ENCODE results near the gene TSKU.
"Not testable (repeated sequence)": the region's sequence is repeated elsewhere in the genome, so short reads cannot be mapped to it uniquely, and the experiment has no call there.

Gene TSKU

DNA sequence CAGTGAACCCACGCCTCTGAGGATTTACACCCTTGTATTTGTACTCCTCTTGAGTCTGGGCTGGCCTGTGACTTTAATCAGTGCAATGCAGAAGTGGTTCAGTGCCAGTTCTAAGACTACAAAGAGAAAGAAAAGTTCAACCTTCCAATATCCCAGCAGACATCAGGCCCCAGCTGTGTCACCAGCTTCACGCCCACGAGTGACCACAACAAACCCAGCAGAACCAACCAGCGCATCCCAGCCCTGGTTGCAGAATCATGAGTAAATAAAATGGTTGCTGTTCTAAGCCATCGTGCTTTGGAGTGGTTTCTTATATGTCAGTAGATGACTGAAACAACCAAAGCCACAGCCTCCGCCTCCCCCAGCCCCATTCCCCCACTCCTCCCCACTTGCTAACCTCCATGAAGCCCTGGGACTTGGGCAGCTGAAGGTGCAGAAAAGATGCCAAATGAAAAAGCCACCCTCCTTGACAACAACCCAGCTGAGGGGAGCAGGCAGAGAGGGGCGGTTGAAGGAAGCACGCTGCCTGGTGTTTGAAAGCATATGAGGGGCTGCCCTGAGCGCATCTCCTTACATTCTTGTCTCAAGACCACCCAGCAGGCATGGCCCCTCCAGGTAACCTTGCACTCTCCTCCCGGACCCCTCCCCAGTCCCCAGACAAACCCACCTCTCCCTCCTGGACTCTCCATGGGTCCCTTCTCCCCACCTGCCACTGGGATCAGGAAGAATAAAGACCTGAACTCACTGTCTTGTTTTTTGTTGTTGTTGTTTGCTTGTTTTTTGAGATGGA is 20.9 kb downstream of the TSKU start:
- DNase-seq = peak; percentile 85

DNA sequence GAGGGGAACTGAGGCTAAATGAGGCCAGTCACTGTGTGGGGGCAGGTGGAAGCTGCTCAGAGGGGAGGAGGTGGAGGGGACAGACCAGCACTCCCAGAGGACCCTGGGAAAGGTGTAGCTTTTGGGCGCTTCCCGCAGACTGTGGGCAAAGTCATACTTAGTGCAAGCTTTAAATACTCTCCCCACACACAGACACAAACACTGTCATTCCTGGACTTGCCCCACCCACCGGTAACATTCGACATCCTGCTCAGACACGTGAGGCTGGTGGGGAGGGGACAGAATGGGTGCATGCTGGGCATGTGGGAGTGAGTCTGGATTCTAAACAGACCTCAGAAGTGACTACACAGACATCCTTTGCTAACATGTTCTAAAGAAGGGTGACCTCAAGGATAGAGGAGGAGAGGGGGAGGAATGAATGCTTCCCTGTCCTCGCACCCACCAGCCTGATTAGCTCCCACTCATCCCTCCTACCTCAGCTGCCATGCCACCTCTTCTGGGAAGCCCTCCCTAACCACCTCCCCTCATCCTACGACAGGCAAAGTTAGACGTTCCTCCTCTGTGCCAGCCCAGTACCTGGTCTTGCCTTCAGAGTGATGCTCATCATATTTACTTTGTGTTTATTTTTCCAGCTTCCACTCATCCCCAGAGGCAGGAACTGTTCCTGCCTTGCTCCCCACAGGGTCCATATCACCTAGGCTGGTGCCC is 22.2 kb downstream of the TSKU start:
- DNase-seq = peak; percentile 65

DNA sequence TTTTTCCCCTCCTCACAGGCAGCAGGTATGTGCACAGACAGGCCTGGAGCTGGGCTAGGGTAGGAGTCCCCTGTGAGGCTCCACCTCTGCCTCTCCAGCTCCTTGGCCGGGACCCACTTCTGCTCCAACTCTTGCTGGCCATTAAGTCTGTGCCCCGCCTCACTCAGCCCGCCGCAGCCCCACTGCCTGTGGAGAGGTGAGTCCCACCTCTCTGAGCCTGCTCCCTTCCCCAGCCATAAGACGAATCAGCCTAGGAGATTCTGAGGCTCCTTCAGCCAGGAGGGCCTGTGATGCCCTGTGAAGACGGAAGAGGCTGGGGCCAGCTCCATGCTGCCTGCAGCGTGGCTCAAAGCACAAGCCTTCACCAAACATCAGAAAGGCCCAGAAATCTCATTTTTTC is 23.0 kb downstream of the TSKU start:
- DNase-seq = peak; percentile 49

DNA sequence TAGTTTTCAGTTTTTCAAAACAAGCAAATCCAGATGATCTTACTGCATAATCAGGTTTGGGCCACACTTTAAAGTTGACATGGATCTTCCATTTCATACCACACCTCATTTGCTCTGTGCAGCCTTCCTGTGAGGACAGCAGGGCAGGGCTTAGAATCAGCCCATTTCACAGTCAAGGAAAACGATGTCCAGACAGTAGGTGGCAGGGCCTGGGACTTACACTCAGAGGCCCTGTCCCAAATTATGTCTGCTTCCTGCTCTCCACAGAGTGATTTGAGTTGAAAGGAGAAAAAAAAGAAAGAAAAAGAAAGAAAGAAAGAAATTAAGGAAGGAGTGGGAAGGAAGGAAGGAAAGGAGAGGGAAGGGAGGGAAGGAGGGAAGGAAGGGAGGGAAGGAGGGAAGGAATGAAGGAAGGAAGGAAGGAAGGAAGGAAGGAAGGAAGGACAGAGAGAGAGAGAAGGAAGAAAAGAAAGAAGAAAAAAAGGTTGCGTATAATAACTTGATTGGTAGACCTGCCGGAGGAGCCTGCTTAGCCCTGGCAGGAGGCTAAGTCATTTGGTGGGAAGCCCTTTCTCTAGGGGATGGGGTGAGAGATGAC is 23.6 kb downstream of the TSKU start:
- peak; percentile 45 for DNase-seq

DNA sequence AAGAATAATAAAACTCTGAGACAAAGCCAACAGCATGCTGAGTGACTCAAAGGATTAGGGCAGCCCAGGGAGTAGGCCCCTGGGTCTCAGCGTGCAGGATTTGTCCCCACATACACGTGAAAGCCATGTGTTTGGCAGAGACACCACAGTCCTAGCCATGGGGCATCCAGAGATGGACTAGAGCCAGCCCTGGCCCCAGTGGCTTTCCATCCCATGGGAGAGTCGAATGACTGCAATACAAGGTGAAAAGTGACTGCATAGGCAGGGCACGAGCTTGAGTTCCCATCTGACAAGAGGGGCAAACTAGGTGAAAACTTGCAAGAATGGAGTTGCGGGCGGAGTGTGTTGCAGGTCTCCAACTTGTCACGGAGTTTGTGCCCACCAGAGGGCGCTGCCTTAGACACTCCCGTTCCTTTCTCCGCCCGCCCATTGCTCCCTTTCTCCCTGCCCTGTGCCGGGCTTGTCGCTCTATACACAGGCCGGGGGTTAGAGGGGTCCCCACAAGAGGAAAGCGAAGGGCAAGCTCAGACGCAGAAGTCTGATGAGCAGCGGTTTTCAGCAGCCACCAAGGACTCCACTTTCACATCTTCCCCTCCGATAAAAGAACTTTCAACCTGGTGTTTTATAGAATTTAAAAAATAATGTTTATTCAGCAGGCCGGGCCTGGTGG is 24.2 kb downstream of the TSKU start:
- DNase-seq = peak; percentile 93

DNA sequence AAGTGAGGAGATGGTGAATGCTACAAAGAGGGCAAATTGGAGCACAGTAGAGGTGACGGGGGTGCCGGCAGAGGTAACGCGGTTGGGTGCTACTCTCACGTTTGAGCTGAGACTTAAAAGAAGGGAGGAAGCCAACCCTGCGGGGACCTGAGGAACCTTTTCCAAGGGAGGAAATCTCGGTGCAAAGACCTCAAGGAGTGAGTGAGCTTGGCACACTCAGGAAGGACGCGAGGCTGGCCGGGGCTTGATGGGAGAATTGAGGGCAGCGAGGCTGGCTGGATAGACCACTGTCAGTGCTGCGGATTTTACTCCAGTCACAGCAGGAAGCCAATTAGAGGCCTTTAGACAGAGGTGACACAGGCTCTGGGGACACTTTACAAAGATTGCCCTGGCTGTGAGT is 25.0 kb downstream of the TSKU start:
- peak; percentile 45 for DNase-seq

DNA sequence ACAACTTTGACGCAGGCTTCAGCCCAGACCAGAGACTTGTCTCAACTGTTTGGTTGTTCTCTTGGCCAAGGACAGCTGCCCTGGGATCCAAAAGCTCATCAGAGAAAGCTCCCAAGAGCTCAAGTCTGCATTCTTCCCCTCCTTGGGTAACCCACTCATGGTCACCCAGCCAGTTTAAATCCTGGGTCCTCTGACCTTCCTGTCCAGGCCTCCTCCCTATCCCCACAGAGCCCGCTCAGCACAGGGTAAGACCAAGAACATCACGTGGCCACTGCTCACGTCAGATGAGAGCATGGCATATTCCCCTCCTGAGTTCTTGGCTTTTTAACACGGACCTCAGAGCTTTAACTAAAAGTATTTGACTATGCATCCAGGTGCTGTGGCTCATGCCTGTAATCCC is 25.8 kb downstream of the TSKU start:
- DNase-seq = peak; percentile 32

DNA sequence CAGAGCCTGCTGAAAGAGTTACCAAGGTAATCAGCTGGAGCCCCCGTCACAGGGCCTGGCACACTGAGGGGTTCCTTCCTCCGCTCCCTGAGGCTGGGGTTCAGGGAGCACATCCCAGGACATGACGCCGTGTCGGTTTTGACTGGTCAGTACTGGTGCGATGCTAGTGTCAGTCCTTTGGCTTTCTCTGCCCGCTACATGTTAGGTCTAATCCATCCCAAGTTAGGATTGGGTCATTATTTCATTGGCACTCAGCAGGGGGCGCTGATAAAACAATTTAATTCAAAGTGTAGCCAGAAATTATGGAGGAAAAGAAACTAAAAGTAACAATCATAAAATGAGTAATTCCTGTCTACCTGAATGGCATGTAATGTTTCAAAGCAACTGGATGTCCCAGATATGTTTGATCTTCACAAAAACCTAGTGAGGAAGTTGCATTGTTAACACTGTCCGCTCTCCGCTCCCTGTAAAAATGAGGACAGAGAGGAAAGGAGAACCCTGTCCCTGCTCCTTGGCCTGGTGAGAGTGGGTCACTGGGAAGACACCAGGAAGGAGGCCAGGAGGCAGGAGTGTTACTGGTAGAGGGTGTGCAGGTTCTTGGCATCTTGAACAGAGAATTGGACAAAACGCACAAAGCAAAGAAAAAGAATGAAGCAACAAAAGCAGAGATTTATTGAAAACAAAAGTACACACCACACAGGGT is 27.1 kb downstream of the TSKU start:
- DNase-seq = no peak

DNA sequence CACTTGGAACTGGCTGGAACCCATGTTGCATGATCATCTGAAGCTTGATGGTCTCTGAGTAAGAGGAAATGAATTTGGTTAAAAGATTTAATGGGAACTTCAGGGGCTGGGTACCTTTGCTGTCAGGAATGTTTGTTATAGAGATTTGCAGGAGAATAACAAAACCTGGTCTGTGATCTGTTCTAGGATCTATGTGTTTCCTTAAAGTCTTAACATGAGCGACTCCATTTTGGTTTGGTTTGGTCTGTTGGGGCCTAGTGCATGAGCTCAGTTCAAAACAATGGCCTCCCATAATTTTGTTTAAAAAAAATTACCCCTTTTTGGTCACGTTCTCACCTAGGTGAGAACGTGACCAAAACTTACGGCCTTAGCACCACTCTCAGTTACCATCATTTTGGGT is 28.1 kb downstream of the TSKU start:
- no peak for DNase-seq

DNA sequence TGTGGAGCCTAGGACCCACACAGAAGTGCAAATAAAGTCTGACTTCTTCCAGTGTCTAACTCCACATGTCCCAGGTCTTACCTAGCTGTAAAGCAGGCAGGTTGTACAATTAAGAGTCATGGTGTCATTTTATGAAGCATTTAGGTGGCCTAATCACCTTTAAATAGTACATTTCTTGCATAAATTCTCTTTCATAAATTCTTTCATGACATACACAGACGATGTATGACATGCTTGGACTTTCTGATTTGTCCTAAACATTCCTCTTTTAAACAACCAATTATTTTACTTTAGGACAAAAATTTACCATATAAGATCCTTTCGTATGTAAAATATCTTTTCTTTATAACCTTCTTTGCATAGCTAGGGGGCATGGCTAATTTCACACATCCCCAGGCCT is 31.3 kb downstream of the TSKU start:
- no peak for DNase-seq

DNA sequence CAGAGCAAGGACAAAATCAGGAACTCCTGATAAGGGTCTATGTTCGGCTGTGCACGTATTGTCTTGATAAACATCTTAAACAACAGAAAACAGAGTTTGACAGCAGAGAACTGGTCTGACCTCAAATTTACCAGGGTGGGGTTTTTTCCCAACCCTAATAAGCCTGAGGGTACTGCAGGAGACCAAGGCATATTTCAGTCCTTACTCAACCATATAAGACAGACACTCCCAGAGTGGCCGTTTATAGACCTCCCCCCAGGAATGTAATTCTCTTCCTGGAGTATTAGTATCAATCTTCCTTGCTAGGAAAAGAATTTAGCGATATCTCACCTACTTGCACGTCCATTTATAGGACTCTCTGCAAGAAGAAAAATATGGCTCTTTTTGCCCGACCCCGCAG is 32.5 kb downstream of the TSKU start:
- DNase-seq = not testable (repeated sequence)

DNA sequence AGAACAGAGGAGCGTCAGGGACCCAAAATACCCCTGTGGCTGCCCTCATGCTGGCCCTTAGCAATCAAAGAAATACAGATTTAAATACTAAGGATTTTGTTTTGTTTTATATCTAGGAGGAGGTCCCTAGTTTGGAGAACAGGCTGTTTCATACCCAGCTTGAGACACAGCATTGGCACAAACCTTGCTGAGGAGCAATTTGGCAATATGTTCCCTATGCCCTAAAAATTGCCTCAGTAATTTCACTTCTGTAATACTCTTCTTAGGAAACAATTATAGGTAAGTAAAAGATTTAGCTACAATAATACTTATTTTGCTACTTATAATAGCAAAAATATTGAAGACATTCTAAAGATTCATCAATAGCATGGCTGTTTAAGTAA is 37.0 kb downstream of the TSKU start:
- DNase-seq = no peak

DNA sequence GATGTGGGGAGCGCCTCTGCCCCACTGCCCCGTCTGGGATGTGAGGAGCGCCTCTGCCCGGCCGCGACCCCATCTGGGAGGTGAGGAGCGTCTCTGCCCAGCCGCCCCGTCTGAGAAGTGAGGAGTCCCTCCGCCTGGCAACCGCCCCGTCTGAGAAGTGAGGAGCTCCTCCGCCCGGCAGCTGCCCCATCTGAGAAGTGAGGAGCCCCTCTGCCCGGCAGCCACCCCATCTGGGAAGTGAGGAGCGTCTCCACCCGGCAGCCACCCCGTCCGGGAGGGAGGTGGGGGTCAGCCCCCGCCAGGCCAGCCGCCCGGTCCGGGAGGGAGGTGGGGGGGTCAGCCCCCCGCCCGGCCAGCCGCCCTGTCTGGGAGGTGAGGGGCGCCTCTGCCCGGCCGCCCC is 38.2 kb downstream of the TSKU start:
- not testable (repeated sequence) for DNase-seq

DNA sequence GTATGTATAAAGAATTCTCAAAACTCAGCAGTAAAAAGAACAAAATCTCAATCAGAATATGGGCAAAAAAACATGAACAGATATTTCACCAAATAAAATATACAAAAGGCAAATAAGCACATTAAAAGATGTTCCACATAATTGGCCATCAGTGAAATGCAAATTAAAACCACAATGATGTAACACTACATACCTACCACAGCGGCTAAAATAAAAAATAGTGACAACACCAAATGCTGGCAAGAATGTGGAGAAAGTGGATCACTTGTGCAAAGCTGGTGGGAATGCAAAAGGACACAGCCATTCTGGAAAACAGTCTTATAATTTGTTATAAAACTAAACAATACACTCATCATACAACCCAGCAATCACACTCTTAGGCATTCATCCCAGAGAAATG is 39.2 kb downstream of the TSKU start:
- no peak for DNase-seq

DNA sequence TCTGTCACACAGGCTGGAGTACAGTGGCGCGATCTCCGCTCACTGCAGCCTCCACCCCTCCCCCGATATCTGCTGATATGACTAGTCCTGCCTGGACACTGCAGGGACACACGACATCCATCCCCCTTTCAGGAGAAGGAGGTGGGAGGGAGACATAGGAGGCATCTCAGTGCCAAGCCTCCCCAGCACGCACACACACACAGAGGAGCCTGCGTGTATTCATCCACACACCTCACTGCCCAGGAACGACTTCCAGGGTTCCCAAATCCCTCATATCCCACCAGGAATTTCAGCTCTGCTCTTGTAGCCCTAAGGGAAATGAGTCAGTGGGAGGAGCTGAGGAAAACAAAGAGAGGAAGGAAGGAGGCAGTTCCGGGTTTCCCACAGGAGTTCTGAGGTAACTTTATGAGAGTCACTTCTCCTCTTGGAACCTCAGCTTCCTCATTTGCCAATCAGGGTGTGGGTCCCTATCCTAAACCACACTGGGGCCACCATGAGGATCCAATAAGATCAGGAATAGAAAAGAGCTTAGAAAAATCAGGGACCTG is 40.4 kb downstream of the TSKU start:
- DNase-seq = no peak

DNA sequence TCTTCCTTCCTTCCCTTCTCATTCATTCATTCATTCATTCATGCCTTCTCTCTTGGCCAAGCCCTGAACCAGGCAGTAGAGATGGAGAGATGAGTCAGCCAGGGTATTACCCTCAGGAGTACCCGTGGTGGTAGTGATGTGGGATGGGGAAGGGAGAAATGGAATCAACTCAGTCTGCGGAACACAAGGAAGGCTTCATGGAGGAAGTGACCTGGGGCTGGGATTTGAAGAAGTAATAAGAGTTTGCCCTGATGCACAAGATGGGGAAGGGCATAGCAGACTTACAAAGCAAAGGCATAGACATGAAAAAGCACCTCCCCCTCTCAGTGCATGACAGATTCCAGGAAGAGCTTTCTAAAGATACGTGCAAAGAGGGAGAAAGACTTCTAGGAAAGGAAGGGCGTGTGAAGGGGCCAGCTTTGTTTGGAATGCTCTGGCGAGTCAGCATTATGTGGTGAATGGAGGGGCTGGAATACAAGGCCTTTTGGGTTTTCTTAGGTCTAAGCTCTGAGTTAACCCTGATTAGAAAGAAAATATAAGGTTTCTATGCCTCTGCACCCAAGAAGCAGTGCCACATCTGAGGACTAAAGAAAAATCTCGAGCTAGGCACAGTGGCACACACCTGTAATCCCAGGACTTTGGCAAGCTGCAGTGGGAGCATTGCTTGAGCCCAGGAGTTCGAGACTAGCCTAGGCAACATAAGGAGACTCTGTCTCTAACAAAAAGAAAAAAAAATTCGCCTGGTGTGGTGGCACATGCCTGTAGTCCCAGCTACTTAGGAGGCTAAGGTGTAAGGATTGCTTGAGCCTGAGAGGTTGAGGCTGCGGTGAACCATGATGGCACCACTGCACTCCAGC is 41.2 kb downstream of the TSKU start:
- DNase-seq = no peak

DNA sequence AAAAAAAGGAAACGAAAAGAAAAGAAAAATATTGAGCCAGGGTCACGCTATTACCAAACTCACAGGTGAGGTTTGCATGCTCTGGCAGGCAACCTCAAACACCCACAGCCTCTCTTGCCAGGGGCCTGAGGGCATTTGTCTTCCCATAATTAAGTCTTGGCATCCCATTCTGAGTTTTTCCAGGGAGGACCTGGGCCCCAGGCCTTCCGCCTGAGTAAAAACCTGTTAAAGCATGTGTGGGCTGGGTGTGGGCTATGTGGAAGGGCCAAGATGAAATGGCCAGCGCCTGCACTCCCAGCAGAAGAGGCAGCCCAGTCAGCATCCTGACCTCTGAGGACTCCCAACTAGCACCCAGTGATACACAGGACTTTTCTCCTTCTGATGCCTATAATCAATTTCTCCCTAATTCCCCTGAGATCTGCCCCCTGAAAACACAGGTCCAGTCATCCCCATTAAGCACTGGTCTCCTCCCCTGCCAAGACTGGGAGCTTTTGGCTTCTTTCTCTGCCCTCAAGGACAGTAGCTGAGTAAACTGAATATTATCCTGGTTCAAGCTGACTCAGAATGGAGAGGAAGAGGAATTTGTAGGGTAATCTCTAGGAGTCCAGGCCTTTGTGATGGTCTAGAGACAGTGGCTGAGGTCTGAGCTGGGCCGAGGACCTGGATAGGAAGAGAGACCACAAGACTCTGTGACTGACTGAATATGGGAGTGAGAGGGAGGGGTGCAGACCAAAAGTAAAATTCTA is 42.0 kb downstream of the TSKU start:
- no peak for DNase-seq

DNA sequence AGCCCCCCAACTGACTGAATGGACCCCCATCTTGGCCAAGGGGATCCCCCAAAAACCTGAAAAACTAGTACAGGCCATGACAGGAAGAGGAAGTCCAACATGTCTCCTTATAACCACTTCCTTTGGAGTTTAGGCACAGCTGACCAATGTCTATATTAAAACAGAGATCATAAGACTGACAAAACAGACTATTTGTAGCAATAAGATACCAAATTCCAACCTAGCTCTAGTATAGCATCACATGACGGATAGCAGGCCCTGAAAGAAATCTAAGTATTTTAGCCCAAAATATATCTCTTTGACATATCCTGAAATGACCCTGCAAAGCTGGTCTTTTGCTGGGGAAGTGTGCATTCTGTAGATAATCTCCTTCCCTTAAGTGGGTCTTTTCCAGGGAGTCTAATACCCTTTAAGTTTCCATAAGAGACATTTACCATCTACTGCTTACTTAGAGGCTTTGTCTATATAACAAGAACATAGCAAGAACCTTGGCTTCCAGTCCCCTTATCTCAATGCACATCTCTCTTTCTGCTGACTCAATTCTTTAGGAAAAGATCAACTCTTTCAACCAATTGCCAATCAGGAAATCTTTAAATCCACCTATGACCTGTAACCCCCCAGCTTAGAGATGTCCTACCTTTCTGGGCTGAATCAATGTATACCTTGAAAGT is 42.7 kb downstream of the TSKU start:
- DNase-seq = no peak

DNA sequence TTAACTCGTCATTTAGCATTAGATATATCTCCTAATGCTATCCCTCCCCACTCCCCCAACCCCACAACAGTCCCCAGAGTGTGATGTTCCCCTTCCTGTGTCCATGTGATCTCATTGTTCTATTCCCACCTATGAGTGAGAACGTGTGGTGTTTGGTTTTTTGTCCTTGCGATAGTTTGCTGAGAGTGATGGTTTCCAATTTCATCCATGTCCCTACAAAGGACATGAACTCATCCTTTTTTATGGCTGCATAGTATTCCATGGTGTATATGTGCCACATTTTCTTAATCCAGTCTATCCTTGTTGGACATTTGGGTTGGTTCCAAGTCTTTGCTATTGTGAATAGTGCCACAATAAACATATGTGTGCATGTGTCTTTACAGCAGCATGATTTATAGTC is 43.4 kb downstream of the TSKU start:
- DNase-seq = not testable (repeated sequence)

DNA sequence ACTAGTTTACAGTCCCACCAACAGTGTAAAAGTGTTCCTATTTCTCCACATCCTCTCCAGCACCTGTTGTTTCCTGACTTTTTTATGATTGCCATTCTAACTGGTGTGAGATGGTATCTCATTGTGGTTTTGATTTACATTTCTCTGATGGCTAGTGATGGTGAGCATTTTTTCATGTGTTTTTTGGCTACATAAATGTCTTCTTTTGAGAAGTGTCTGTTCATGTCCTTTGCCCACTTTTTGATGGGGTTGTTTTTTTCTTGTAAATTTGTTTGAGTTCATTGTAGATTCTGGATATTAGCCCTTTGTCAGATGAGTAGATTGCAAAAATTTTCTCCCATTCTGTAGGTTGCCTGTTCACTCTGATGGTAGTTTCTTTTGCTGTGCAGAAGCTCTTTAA is 43.8 kb downstream of the TSKU start:
- not testable (repeated sequence) for DNase-seq

Measured in activated CD8-positive, alpha-beta memory T cell treated with anti-CD3 and anti-CD28 coated beads, Interleukin-2, amount 50 U/mL, for 48 hours (primary cell).